Measurements from ENCODE around the gene MZF1. TPM values are rescaled to one million over a fixed set of nuclear protein-coding genes. Genes with fewer than 3 reads are reported as not detected.
"Not testable (repeated sequence)": the region's sequence is repeated elsewhere in the genome, so short reads cannot be mapped to it uniquely, and the experiment has no call there.

Gene MZF1
- 12.4 TPM for total RNA-seq
- 22.1 TPM for polyA plus RNA-seq

- WGBS = under 1% methylated on average over 75 of the region's 75 CpGs
- Histone ChIP-seq H3K4me1 (ENCODE audit: insufficient read depth) (no peaks in the 10 kb centered on the region), H3K36me3 (ENCODE audit: insufficient read depth) (no peaks in the 10 kb centered on the region), H3K27ac (ENCODE audit: low read depth) (peak within 1 kb of the TSS; percentile 93), H3K4me3 (ENCODE audit: low read depth, low read length) (peak within 1 kb of the TSS; percentile 45)
- DNase-seq (ENCODE audit: extremely low spot score) = peak; percentile 100
These were observed at the start of gene MZF1 for GRCh38 chr19:58572818-58573657. MZF1 (minus strand) TSS chr19:58573335; CDS start chr19:58571389, 1,946 bp downstream.

GRCh38 chr19:58607213-58607612 lies 34.1 kb upstream of the MZF1 start:
- not testable (repeated sequence) for H3K4me1 ChIP-seq (ENCODE audit: insufficient read depth); H3K4me3 ChIP-seq (ENCODE audit: low read depth, low read length); H3K36me3 ChIP-seq (ENCODE audit: insufficient read depth); H3K27ac ChIP-seq (ENCODE audit: low read depth); DNase-seq (ENCODE audit: extremely low spot score)
- WGBS = 90% methylated on average over 24 of the region's 28 CpGs

DNA sequence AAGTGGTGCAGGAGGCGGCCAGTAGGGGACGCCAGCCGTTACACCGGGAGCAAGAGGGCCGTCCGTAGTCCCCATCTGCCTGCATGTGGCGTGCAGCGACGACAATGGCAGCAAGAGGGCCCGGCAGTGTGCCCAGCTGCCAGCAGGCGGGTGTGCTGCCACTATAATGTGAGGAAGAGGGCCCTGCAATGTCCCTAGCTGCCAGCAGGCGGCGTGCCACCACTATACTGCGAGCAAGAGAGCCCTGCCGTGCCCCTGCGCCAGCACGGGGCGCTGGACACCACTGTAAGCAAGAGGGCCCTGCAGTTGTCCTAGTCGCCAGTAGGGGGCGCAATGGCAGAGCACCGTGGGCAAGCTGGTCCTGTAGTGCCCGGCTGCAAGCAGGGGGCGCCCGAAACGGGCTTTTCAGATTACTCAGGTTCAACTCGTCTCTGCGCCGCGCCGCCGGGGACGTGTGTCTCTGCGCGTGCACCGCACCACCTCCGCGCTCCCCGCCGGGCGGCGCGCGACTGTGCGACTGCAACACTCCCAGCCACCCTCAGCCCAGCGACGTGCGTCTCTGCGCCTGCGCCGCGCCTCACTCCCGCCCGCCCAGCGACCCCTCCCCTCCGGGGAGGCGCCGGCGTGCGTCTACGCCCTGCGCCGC lies 33.2 kb upstream of the MZF1 start:
- not testable (repeated sequence) for DNase-seq (ENCODE audit: extremely low spot score); H3K36me3 ChIP-seq (ENCODE audit: insufficient read depth); H3K4me3 ChIP-seq (ENCODE audit: low read depth, low read length); H3K4me1 ChIP-seq (ENCODE audit: insufficient read depth); H3K27ac ChIP-seq (ENCODE audit: low read depth)
- WGBS = 72% methylated on average over 62 of the region's 62 CpGs

DNA sequence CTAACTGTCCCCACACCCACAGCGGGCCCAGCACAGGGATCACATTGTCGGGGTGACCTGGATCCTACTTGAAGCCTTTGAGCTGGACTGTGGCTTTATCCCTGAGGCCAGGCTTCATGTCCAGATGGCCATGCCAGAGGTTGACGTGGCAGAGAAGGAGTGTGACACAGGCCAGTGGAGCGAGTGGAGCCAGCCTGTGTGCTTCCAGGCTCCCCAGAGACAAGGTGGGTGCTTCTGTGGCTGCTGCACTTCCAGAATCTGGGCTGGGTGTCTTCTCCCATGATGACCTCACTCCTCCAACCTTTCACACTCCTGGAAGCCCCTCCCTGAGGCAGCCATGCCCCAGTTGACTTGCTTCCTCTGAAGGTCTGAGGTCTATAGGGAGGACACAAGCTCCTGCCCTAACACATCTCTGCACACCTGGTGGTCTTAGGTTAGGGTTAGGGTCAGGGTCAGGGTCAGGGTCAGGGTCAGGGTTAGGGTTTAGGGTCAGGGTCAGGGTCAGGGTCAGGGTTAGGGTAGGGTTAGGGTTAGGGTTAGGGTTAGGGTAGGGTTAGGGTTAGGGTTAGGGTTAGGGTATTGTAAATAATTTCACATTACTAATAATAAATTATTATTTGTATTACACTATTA lies 13.1 kb upstream of the MZF1 start:
- DNase-seq (ENCODE audit: extremely low spot score) = no peak
- Histone ChIP-seq H3K4me3 (ENCODE audit: low read depth, low read length) (no peak overlapping the region), H3K36me3 (ENCODE audit: insufficient read depth) (no peaks in the 10 kb centered on the region), H3K27ac (ENCODE audit: low read depth) (no peak overlapping the region), H3K4me1 (ENCODE audit: insufficient read depth) (no peaks in the 10 kb centered on the region)
- 93% methylated on average over 4 of the region's 4 CpGs for WGBS

DNA sequence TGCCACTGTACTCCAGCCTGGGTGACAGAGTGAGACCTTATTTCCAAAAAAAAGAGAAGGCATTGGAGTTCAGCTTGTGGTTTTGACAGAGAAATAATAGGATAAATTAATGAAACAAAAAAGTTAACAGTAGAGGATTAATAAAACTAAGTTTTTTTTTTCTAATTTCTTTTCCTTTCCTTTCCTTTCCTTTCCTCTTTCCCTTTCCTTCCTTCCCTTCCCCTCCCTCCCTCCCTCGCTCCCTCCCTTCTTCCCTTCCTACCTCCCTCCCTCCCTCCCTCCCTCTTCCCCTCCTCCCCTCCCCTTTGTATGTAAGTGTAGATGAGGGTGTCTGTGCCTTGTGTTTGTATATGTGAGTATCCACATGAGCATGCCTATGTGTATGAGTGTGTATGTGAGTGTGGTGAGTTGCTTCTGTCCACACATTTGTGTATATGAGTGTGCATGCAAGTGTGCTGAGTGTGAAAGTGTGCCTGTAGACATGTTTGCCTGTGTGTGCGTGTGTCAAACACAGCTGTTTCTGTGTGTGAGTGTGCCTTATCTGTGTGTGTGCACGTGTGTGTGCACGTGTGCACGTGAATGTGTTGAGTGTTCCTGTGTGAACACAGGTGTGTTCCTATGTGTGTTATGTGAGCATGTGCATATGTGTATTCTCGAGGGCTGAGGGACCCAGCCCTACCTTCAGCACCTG lies 12.5 kb upstream of the MZF1 start:
- DNase-seq (ENCODE audit: extremely low spot score) = no peak
- no peak overlapping the region for H3K4me3 ChIP-seq (ENCODE audit: low read depth, low read length)
- no peak overlapping the region for H3K27ac ChIP-seq (ENCODE audit: low read depth)

DNA sequence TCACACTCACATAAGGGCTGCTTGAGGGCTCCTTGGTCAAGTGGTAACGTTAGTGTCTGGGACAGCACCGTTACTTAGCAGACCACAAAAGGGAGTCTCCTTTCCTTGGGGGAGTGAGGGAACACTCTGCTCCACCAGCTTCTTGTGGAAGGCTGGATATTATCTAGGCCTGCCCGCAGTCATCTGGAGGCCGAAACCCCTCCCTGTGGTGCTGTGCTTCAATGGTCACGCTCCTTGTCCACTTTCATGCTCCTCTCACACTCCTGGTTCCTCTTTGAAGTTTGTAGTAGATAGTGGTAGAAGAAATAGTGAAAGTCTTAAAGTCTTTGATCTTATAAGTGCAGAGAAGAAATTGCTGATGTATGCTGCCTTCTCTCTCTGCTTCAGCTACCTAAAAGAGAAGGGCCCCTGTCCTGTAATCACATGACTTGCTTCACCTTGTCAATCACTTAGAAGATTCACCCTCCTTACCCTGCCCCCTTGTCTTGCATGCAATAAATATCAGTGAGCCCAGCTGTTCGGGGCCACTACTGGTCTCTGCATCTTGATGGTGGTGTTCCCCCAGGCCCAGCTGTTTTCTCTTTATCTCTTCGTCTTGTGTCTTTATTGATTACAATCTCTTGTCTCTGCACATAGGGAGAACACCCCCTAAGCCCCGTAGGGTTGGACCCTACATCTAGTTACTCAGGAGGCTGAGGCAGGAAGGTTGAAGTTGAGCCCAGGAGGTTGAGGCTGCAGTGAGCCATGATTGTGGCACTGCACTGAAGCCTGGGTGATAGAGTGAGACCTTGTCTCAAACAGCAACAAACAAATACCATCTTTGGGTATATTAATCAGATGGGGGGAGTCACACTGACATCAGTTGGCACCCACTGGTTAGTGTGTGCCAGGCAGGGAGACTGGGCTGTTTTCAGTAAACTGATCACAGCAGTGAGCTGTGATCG lies 11.6 kb upstream of the MZF1 start:
- no peaks in the 10 kb centered on the region for H3K36me3 ChIP-seq (ENCODE audit: insufficient read depth)
- 86% methylated on average over 8 of the region's 9 CpGs for WGBS
- no peaks in the 10 kb centered on the region for H3K4me1 ChIP-seq (ENCODE audit: insufficient read depth)
- no peak overlapping the region for H3K4me3 ChIP-seq (ENCODE audit: low read depth, low read length)
- DNase-seq (ENCODE audit: extremely low spot score) = no peak
- H3K27ac ChIP-seq (ENCODE audit: low read depth) = no peak overlapping the region

More for the DNA sequence above, 12.5 kb upstream of the MZF1 start:
- H3K36me3 ChIP-seq (ENCODE audit: insufficient read depth) = no peaks in the 10 kb centered on the region
- H3K4me1 ChIP-seq (ENCODE audit: insufficient read depth) = no peaks in the 10 kb centered on the region
- WGBS = 76% methylated on average over 6 of the region's 6 CpGs

DNA sequence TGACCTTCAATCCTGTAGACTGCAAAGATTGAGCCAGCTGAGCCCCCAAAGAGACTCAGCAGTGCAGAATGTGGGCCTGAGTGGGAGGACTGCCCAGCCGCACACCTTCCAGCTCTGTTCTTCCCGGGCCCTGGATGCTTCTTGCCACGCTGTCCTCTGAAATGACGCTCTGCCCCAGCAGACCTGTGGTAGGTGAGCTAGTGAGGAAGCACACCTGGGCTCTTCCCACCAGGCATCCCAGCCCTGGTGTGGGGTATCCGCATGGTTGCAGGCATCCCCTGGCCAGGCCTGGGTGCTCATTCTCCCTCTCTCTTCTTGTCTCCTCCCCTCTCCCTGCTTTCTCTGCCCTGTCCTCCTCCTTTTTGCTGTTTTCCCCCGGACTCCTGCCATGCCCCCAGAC lies 9.8 kb upstream of the MZF1 start:
- Histone ChIP-seq H3K36me3 (ENCODE audit: insufficient read depth) (no peaks in the 10 kb centered on the region), H3K27ac (ENCODE audit: low read depth) (no peak overlapping the region), H3K4me1 (ENCODE audit: insufficient read depth) (no peaks in the 10 kb centered on the region), H3K4me3 (ENCODE audit: low read depth, low read length) (no peak overlapping the region)
- WGBS = 95% methylated on average over 6 of the region's 6 CpGs
- no peak for DNase-seq (ENCODE audit: extremely low spot score)

GRCh38 chr19:58581227-58582141 lies 8.3 kb upstream of the MZF1 start:
- peak; percentile 45 for DNase-seq (ENCODE audit: extremely low spot score)

GRCh38 chr19:58579473-58580142 lies 6.5 kb upstream of the MZF1 start:
- no peaks in the 10 kb centered on the region for H3K36me3 ChIP-seq (ENCODE audit: insufficient read depth)
- no peak overlapping the region for H3K27ac ChIP-seq (ENCODE audit: low read depth)
- no peaks in the 10 kb centered on the region for H3K4me1 ChIP-seq (ENCODE audit: insufficient read depth)
- no peak for DNase-seq (ENCODE audit: extremely low spot score)
- no peak overlapping the region for H3K4me3 ChIP-seq (ENCODE audit: low read depth, low read length)
- 88% methylated on average over 8 of the region's 8 CpGs for WGBS

More at GRCh38 chr19:58581227-58582141, 8.3 kb upstream of the MZF1 start:
- no peaks in the 10 kb centered on the region for H3K36me3 ChIP-seq (ENCODE audit: insufficient read depth)
- H3K4me1 ChIP-seq (ENCODE audit: insufficient read depth) = no peaks in the 10 kb centered on the region
- 67% methylated on average over 62 of the region's 62 CpGs for WGBS
- H3K4me3 ChIP-seq (ENCODE audit: low read depth, low read length) = no peak overlapping the region
- H3K27ac ChIP-seq (ENCODE audit: low read depth) = no peak overlapping the region

DNA sequence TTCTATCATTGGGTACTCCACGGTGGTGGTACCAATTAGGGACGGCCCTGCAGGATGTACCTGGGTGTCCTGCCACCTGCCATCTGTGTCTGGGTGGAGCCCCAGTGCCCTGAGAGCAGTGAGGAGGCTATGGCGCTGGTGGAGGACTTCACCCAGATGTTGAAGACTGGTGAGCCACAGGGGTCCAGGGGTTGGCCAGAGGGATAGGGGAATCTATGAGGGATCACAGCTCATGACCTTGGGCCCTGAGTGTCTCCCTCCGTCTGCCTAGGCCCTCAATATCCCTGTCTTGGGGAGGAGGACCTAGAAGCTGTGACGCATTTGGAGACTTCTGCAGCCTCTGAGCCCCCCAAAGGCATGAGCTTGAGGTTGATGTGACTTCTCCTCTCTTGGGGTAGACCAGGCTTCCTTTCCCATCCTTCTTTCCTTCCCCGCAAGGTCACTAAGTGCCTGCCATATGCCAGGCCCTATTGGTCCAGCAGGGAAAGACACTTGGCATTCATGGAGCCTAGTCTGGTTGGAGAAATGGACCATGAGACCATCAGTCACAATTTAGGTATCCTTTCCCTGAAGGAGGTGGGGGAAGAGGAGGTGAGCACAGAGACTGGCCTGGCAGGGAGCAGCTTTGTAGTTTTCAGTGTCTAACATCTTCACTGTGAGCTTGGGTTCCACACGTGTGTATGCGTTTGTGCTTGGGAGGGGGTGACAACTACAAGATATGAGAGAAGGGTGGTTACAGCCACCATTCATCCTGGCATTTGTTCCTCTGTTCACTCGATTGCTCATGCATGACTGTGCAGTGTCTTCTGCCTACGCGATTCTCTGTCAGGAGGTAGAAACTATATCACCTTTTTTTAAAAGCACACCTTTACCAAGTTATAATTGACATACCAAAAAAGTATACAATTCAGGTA lies 5.1 kb upstream of the MZF1 start:
- WGBS = 87% methylated on average over 11 of the region's 11 CpGs
- Histone ChIP-seq H3K4me1 (ENCODE audit: insufficient read depth) (no peaks in the 10 kb centered on the region), H3K4me3 (ENCODE audit: low read depth, low read length) (no peak overlapping the region), H3K27ac (ENCODE audit: low read depth) (no peak overlapping the region), H3K36me3 (ENCODE audit: insufficient read depth) (no peaks in the 10 kb centered on the region)
- DNase-seq (ENCODE audit: extremely low spot score) = no peak

GRCh38 chr19:58577581-58577980 lies 4.4 kb upstream of the MZF1 start:
- H3K4me1 ChIP-seq (ENCODE audit: insufficient read depth); H3K4me3 ChIP-seq (ENCODE audit: low read depth, low read length); DNase-seq (ENCODE audit: extremely low spot score); H3K36me3 ChIP-seq (ENCODE audit: insufficient read depth); H3K27ac ChIP-seq (ENCODE audit: low read depth): not testable (repeated sequence)
- WGBS = 92% methylated on average over 2 of the region's 2 CpGs
